Measurements from ENCODE around the gene SH3PXD2B.

Gene SH3PXD2B

DNA sequence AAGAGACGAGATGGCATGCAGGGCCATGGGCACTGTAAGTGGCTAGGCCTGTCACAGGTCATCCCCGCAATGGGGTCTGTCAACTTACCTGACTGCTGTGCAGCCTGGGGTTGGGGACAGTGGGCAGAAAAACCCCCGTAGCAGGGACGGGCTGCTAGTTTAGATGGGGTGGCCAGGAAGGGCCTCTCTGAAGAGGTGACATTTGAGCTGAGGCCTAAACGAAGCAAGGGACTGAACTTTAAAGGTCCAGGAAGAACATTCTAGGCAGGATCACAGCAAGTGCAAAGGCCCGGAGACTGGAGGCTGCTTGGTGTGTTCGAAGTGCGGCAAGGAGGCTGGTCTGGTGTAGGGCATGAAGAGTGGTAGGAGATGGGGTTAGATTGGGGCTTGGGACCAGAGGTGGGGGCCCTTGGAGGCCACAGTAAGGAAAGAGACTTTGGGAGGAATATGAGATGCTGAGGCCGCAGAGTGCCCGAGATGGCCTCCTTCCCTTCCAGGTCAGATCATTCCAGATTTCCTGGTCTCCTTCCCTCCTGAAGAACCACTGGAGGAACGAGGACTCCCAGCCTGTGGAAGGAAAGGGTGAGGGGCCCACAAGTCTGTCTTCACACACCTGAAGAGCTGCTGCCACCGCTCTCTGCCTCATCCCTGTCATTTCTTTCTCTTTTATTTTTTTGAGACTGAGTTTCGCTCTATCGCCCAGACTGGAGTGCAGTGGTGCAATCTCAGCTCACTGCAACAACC lies 37.9 kb upstream of the SH3PXD2B start:
- TF ChIP-seq, protein P1, sequence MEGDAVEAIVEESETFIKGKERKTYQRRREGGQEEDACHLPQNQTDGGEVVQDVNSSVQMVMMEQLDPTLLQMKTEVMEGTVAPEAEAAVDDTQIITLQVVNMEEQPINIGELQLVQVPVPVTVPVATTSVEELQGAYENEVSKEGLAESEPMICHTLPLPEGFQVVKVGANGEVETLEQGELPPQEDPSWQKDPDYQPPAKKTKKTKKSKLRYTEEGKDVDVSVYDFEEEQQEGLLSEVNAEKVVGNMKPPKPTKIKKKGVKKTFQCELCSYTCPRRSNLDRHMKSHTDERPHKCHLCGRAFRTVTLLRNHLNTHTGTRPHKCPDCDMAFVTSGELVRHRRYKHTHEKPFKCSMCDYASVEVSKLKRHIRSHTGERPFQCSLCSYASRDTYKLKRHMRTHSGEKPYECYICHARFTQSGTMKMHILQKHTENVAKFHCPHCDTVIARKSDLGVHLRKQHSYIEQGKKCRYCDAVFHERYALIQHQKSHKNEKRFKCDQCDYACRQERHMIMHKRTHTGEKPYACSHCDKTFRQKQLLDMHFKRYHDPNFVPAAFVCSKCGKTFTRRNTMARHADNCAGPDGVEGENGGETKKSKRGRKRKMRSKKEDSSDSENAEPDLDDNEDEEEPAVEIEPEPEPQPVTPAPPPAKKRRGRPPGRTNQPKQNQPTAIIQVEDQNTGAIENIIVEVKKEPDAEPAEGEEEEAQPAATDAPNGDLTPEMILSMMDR (conservative IDR thresholded peaks at IDR 0.05; ENCODE audit: low read depth, low read length): no peak
- DNase-seq (ENCODE audit: low read depth): no peak

DNA sequence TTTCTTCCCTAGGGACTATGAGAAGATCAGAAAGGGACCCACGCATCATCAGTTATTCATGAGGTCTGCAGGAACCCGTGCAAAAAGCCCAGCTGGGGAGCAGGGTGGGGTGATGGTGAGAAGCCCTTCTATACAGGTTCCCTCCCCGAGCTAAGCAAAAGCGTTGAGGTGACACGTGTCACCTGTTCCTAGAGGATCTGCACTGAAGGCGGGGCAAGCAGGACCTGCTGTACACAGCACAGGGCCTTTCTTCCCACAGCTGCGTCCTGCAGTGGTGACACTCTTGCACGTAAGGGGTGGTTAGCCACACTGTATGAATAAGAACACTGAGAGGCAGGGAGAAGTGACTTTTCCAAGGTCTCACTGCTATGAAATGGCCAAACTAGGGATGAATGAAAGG lies 37.2 kb upstream of the SH3PXD2B start:
- TF ChIP-seq, protein P1 (conservative IDR thresholded peaks at IDR 0.05; ENCODE audit: low read depth, low read length): no peak
- no peak overlapping the region for H3K4me3 ChIP-seq (ENCODE audit: low read depth, low read length)
- DNase-seq (ENCODE audit: low read depth): no peak

More for the DNA sequence above, 37.9 kb upstream of the SH3PXD2B start:
- no peak overlapping the region for H3K4me3 ChIP-seq (ENCODE audit: low read depth, low read length)

DNA sequence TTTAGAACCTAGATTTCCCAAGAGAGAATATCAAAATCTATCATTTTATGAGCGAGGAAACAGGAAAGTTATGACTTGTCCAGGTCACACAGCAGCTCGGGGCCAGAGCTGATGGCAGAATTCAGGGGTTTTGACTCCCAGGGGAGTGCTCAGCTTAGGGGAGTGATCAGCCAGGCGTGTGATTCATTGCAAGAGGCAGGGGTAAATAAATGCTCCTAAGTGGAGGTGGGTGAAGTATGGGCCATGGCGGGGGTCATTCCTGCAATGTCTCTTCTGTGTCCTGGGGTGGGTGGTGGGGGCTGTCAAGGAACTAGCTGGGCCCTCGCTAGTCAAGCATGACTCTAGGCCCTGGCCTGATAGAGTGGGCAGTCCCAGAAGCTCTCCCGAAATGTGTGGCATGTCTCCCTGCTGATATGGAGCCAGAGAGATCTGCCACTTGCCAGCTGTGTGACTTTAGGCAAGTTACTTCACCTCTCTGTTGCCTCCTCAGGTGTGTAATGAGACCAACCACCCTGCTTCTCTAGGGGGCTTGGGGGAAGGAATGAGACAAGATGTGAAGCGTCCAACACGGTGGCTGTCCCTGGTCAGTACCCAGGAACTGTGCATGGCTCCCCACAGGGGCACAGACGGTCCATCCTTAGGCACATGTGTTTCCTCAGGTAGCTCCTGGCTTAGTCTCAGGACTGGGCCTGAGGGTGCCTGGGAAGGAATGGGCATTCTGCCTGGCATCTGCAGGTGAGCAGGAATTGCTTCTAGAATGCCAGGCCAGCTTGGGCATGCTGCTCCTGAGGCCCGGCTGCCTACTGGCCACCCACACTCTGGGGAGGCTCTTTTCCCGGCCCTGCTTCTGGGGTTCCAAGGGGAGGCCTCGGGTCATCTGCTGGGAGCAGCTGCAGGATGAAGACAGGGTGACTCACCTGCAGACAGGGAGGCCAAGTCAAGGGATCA lies 36.5 kb upstream of the SH3PXD2B start:
- TF ChIP-seq, protein P1 (conservative IDR thresholded peaks at IDR 0.05; ENCODE audit: low read depth, low read length): no peak
- no peak overlapping the region for H3K4me3 ChIP-seq (ENCODE audit: low read depth, low read length)
- no peak for DNase-seq (ENCODE audit: low read depth)

DNA sequence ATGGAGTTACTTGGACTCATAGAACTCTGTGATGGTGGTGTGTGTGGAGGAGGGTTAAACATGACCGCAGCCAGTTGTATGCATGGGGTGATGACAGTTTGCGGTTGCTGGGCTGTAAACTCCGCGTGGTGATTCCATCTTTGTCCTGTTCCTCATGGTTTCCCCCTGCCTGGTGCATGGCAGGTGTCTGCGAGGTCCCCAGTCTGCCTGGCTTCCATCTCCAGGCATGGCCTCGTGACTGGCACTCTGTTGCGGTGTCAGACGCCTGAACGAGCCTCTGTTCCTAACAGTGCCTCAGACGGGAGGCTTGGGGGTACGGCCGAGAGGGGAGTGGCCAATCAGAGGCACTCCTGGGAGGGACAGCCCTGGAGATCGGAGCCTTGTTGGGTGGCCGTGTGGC lies 33.9 kb upstream of the SH3PXD2B start:
- no peak overlapping the region for H3K4me3 ChIP-seq (ENCODE audit: low read depth, low read length)
- DNase-seq (ENCODE audit: low read depth): no peak
- TF ChIP-seq, protein P1 (conservative IDR thresholded peaks at IDR 0.05; ENCODE audit: low read depth, low read length): no peak

DNA sequence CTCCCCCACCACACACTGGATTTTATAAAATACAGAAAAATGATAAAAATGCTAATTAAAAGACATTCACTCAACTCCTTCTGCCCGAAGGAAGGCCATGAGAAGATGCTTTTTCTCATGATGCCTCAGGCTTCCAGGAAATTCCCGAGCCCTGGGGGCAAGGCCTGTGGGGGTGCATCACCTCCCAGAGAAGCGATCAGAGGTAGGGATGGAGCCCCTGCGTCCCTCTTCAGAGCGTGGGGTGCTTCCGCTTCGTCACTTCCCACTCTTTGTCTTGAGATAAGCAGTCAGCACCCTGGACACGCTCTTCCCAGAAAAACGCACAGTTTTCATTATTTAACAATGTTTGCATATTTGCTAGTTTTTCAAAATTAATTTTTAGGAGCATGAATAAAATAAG lies 33.3 kb upstream of the SH3PXD2B start:
- H3K4me3 ChIP-seq (ENCODE audit: low read depth, low read length): no peak overlapping the region
- no peak for DNase-seq (ENCODE audit: low read depth)
- TF ChIP-seq, protein P1 (conservative IDR thresholded peaks at IDR 0.05; ENCODE audit: low read depth, low read length): no peak

DNA sequence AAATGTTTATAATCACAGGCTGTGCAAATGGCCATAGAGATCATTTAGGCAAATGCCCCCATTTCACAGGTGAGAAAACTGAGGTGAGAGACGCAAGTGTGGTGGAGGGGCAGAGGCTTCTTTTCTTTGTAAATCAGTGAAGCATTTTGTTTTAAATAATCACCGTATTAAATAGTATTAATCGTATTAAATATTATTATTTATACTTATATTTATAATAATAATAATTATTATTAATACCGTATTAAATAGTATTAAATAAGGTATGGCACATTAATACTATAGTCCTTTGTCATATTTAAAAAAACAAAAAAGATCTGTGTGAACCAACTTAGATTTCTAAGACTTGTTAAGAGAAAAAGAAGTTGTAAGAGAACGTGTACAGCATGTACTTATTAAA lies 32.6 kb upstream of the SH3PXD2B start:
- TF ChIP-seq, protein P1 (conservative IDR thresholded peaks at IDR 0.05; ENCODE audit: low read depth, low read length): no peak
- H3K4me3 ChIP-seq (ENCODE audit: low read depth, low read length): no peak overlapping the region
- no peak for DNase-seq (ENCODE audit: low read depth)
